GM13977 (cell line): Measurements from ENCODE around the gene CYFIP2.

Experiments used
- DNase-seq: peaks from one replicate; pipeline ENCODE4 v3.0.0; 2012; ENCODE audit warnings: low spot score
- in situ Hi-C: fragments of 300-500 bp; cut with MboI; formaldehyde crosslinking; loops from one replicate; pipeline ENCODE4 v1.12.0; 2022; ENCODE audit warnings: low sequenced_read_pairs, low pct_unique_long_range_greater_than_20kb, mixed read lengths, inconsistent platforms; ENCODE audit not compliant: unreplicated experiment
- TF ChIP-seq, protein P1 (sequence below): IDR thresholded peaks from 2 replicates; pipeline ENCODE4 v1.5.1; 2012; ENCODE audit warnings: mild to moderate bottlenecking, control low read depth; ENCODE audit not compliant: insufficient read depth; ENCODE audit errors: extremely low read depth, missing control alignments

The CYFIP2 gene

DNA sequence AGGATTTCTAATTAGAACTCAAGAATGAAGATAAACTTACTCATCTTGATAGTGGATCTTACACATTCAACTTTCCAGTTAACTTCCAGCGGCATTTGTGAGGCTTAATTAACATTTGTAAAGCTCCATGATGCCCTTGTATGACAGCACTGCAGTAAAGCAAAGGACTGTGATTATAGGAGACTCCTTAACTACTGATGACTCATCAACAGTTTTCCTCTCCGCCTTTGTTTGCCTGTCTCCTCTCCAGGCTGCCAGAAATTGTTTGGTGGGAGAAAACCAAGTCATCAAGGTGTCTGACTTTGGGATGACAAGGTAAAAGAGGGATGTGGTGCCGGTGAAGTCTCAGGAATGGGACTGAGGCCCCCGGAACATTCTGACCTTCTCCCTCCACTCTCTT, 20.4 kb upstream of the CYFIP2 start:
- in situ Hi-C loops = no loop called here
- TF ChIP-seq, protein P1, sequence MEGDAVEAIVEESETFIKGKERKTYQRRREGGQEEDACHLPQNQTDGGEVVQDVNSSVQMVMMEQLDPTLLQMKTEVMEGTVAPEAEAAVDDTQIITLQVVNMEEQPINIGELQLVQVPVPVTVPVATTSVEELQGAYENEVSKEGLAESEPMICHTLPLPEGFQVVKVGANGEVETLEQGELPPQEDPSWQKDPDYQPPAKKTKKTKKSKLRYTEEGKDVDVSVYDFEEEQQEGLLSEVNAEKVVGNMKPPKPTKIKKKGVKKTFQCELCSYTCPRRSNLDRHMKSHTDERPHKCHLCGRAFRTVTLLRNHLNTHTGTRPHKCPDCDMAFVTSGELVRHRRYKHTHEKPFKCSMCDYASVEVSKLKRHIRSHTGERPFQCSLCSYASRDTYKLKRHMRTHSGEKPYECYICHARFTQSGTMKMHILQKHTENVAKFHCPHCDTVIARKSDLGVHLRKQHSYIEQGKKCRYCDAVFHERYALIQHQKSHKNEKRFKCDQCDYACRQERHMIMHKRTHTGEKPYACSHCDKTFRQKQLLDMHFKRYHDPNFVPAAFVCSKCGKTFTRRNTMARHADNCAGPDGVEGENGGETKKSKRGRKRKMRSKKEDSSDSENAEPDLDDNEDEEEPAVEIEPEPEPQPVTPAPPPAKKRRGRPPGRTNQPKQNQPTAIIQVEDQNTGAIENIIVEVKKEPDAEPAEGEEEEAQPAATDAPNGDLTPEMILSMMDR = no peak
- no peak for DNase-seq

DNA sequence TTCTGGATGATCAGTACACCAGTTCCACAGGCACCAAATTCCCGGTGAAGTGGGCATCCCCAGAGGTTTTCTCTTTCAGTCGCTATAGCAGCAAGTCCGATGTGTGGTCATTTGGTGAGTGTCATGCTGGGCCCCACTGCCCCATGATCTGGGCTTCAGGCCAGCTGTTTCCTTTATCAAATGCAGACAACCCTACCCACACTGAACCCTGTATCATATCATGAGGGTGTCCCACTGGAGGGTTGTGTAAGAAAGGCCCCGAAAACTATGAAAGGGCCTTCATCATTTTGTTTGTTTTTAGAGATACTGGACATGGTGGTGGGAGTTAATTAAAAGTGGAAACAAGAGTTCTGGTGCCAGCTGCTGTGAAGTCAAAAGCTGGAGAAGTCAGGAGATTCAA, 20.0 kb upstream of the CYFIP2 start:
- no peak for DNase-seq
- TF ChIP-seq, protein P1 = no peak
- in situ Hi-C loops = no loop called here

DNA sequence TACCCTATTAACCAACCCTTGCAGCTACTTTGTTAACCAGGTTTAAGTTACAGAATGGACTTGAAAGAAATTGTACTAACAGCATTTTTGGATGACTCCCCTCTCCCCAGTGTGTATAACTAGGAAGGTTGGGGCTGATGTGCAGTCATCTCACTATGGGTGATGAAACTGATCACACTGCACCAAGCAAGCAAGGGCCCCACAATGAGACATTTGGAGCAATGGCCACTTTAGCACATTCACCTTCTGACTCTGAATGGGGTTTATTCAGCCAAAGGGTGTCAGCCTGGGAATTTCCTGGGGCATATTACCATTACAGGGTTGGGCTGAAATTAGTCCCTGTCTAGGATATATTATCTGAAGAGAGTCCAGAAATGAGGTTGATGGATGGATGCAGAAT, 18.7 kb upstream of the CYFIP2 start:
- DNase-seq = no peak
- TF ChIP-seq, protein P1 = no peak
- in situ Hi-C loops = no loop called here

DNA sequence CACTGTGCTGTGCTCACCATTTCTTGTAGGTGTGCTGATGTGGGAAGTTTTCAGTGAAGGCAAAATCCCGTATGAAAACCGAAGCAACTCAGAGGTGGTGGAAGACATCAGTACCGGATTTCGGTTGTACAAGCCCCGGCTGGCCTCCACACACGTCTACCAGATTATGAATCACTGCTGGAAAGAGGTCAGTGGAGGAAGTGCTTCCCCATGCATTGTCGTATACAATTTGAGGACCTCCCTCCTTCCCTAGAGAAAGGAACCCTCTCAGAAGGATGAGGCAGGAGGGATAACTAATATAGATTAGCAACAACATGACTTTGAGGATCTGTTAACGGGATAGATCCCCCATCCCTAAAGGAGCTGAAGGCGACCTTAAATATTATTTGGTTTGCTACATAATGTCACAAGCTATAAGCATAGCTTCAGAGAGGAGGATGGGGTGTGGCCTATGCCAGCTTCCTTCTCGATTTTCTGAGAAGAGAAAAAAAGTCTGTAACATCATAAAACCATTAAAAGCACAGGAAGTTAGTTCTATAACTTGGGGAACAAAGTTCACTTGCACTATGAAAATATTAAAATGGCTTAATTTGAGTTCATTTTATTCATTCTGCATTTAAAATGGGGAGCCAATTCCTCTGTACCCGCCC, 17.0 kb upstream of the CYFIP2 start:
- in situ Hi-C loops = no loop called here

DNA sequence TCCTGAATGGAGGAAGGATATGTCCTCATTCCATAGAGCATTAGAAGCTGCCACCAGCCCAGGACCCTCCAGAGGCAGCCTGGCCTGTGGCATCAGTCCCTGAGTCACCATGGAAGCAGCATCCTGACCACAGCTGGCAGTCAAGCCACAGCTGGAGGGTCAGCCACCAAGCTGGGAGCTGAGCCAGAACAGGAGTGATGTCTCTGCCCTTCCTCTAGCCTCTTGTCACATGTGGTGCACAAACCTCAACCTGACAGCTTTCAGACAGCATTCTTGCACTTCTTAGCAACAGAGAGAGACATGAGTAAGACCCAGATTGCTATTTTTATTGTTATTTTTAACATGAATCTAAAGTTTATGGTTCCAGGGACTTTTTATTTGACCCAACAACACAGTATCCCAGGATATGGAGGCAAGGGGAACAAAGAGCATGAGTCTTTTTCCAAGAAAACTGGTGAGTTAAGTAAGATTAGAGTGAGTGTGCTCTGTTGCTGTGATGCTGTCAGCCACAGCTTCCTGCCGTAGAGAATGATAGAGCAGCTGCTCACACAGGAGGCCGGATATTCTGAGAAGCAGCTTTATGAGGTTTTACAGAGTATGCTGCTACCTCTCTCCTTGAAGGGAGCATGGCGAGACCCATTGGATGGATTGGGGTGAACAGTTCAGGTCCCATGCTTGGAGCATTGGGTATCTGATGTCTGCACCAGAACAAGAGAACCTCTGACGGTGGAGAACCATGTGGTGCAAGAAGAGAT, 13.0 kb upstream of the CYFIP2 start:
- TF ChIP-seq, protein P1 = no peak
- in situ Hi-C loops = no loop called here
- peak; percentile 56 for DNase-seq

More for the DNA sequence above, 17.0 kb upstream of the CYFIP2 start:
- TF ChIP-seq, protein P1 = no peak
- no peak for DNase-seq

DNA sequence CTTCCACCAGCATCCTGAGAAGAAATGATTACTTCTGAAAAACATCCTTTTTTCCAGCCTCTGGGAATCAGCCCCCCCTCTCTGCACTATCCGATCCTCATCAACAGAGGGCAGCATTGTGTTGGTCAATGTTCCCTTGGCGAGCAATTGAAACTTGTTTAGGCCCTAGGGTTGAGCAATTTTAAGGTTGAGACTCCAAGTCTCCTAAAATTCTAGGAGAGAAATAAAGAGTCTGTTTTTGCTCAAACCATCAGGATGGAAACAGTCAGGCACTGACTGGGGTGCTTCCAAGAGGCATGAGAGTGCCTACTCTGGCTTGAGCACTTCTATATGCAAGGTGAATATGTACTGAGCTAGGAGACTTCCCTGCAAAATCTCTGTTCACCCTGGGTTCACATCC, 12.4 kb upstream of the CYFIP2 start:
- DNase-seq = peak; percentile 61
- TF ChIP-seq, protein P1 = peak; percentile 92
- in situ Hi-C loops = no loop called here
